Activated T-cell treated with anti-CD3 and anti-CD28 coated beads for 48 hours (primary cell): Measurements from ENCODE around the gene NFE2L3.
"Not testable (repeated sequence)": the region's sequence is repeated elsewhere in the genome, so short reads cannot be mapped to it uniquely, and the experiment has no call there.

ENCODE experiments used
- DNase-seq: peaks from one replicate; pipeline ENCODE4 v3.0.0-alpha.2; 2020; ENCODE audit warnings: low read depth

The NFE2L3 gene

GRCh38 chr7:26147030-26147429 is 5.0 kb upstream of the NFE2L3 start:
- no peak for DNase-seq

GRCh38 chr7:26147646-26148306 is 4.2 kb upstream of the NFE2L3 start:
- not testable (repeated sequence) for DNase-seq

GRCh38 chr7:26148307-26148700 is 3.7 kb upstream of the NFE2L3 start:
- DNase-seq = not testable (repeated sequence)

- no peak for DNase-seq
These were observed 2.5 kb upstream of the NFE2L3 start for GRCh38 chr7:26149391-26149977.

GRCh38 chr7:26151096-26151495 is 902 bp upstream of the NFE2L3 start:
- no peak for DNase-seq

GRCh38 chr7:26151650-26151952 is 397 bp upstream of the NFE2L3 start:
- no peak for DNase-seq

GRCh38 chr7:26152782-26153240 is 813 bp downstream of the NFE2L3 start:
- peak; percentile 43 for DNase-seq

- peak; percentile 41 for DNase-seq
These were observed 1.3 kb downstream of the NFE2L3 start for GRCh38 chr7:26153241-26153822.

- DNase-seq = peak; percentile 22
These were observed 2.1 kb downstream of the NFE2L3 start for GRCh38 chr7:26153823-26154783.

GRCh38 chr7:26155531-26156375 is 3.8 kb downstream of the NFE2L3 start:
- DNase-seq = no peak

- peak; percentile 30 for DNase-seq
These were observed 4.7 kb downstream of the NFE2L3 start for GRCh38 chr7:26156451-26157420.

- DNase-seq = no peak
These were observed 5.6 kb downstream of the NFE2L3 start for GRCh38 chr7:26157520-26158105.

GRCh38 chr7:26159243-26159642 is 7.2 kb downstream of the NFE2L3 start:
- no peak for DNase-seq

GRCh38 chr7:26160896-26161295 is 8.9 kb downstream of the NFE2L3 start:
- DNase-seq = no peak

- DNase-seq = no peak
These were observed 10.4 kb downstream of the NFE2L3 start for GRCh38 chr7:26162431-26162830.

- not testable (repeated sequence) for DNase-seq
These were observed 11.8 kb downstream of the NFE2L3 start for GRCh38 chr7:26163804-26164203.

GRCh38 chr7:26165950-26166683 is 14.1 kb downstream of the NFE2L3 start:
- DNase-seq = no peak

GRCh38 chr7:26166684-26167266 is 14.8 kb downstream of the NFE2L3 start:
- DNase-seq = no peak
